ENCODE measurements around the gene HBA2.
"Not testable (repeated sequence)": the region's sequence is repeated elsewhere in the genome, so short reads cannot be mapped to it uniquely, and the experiment has no call there.

HBA2 gene

DNA sequence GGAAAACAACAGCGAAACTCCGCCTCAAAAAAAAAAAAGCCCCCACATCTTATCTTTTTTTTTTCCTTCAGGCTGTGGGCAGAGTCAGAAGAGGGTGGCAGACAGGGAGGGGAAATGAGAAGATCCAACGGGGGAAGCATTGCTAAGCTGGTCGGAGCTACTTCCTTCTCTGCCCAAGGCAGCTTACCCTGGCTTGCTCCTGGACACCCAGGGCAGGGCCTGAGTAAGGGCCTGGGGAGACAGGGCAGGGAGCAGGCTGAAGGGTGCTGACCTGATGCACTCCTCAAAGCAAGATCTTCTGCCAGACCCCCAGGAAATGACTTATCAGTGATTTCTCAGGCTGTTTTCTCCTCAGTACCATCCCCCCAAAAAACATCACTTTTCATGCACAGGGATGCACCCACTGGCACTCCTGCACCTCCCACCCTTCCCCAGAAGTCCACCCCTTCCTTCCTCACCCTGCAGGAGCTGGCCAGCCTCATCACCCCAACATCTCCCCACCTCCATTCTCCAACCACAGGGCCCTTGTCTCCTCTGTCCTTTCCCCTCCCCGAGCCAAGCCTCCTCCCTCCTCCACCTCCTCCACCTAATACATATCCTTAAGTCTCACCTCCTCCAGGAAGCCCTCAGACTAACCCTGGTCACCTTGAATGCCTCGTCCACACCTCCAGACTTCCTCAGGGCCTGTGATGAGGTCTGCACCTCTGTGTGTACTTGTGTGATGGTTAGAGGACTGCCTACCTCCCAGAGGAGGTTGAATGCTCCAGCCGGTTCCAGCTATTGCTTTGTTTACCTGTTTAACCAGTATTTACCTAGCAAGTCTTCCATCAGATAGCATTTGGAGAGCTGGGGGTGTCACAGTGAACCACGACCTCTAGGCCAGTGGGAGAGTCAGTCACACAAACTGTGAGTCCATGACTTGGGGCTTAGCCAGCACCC is 2.6 kb downstream of the HBA2 start:
- no peak for DNase-seq (ENCODE audit: low spot score)

DNA sequence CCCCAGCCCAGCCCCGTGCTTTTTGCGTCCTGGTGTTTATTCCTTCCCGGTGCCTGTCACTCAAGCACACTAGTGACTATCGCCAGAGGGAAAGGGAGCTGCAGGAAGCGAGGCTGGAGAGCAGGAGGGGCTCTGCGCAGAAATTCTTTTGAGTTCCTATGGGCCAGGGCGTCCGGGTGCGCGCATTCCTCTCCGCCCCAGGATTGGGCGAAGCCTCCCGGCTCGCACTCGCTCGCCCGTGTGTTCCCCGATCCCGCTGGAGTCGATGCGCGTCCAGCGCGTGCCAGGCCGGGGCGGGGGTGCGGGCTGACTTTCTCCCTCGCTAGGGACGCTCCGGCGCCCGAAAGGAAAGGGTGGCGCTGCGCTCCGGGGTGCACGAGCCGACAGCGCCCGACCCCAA is 3.3 kb downstream of the HBA2 start:
- DNase-seq (ENCODE audit: low spot score): not testable (repeated sequence)

DNA sequence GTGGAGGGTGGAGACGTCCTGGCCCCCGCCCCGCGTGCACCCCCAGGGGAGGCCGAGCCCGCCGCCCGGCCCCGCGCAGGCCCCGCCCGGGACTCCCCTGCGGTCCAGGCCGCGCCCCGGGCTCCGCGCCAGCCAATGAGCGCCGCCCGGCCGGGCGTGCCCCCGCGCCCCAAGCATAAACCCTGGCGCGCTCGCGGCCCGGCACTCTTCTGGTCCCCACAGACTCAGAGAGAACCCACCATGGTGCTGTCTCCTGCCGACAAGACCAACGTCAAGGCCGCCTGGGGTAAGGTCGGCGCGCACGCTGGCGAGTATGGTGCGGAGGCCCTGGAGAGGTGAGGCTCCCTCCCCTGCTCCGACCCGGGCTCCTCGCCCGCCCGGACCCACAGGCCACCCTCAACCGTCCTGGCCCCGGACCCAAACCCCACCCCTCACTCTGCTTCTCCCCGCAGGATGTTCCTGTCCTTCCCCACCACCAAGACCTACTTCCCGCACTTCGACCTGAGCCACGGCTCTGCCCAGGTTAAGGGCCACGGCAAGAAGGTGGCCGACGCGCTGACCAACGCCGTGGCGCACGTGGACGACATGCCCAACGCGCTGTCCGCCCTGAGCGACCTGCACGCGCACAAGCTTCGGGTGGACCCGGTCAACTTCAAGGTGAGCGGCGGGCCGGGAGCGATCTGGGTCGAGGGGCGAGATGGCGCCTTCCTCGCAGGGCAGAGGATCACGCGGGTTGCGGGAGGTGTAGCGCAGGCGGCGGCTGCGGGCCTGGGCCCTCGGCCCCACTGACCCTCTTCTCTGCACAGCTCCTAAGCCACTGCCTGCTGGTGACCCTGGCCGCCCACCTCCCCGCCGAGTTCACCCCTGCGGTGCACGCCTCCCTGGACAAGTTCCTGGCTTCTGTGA is 4.1 kb downstream of the HBA2 start, which contains the start of gene HBA1:
TSS of gene HBA1 (plus strand) at position 204 of the 906 bp plus-strand sequence. CDS start at position 241, 37 bp downstream.
- DNase-seq (ENCODE audit: low spot score): not testable (repeated sequence)

DNA sequence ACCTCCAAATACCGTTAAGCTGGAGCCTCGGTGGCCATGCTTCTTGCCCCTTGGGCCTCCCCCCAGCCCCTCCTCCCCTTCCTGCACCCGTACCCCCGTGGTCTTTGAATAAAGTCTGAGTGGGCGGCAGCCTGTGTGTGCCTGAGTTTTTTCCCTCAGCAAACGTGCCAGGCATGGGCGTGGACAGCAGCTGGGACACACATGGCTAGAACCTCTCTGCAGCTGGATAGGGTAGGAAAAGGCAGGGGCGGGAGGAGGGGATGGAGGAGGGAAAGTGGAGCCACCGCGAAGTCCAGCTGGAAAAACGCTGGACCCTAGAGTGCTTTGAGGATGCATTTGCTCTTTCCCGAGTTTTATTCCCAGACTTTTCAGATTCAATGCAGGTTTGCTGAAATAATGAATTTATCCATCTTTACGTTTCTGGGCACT is 4.7 kb downstream of the HBA2 start:
- DNase-seq (ENCODE audit: low spot score): no peak

DNA sequence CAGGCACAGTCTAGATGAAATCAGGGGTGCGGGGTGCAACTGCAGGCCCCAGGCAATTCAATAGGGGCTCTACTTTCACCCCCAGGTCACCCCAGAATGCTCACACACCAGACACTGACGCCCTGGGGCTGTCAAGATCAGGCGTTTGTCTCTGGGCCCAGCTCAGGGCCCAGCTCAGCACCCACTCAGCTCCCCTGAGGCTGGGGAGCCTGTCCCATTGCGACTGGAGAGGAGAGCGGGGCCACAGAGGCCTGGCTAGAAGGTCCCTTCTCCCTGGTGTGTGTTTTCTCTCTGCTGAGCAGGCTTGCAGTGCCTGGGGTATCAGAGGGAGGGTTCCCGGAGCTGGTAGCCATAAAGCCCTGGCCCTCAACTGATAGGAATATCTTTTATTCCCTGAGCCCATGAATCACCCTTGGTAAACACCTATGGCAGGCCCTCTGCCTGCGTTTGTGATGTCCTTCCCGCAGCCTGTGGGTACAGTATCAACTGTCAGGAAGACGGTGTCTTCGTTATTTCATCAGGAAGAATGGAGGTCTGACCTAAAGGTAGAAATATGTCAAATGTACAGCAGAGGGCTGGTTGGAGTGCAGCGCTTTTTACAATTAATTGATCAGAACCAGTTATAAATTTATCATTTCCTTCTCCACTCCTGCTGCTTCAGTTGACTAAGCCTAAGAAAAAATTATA is 5.4 kb downstream of the HBA2 start:
- no peak for DNase-seq (ENCODE audit: low spot score)

DNA sequence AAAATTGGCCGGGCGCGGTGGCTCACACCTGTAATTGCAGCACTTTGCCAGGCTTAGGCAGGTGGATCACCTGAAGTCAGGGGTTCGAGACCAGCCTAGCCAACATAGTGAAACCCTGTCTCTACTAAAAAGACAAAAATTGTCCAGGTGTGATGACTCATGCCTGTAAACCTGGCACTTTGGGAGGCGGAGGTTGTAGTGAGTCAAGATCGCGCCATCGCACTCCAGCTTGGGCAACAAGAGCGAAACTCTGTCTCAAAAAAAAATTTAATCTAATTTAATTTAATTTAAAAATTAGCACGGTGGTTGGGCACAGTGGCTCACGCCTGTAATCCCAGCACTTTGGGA is 6.0 kb downstream of the HBA2 start:
- DNase-seq (ENCODE audit: low spot score): no peak

DNA sequence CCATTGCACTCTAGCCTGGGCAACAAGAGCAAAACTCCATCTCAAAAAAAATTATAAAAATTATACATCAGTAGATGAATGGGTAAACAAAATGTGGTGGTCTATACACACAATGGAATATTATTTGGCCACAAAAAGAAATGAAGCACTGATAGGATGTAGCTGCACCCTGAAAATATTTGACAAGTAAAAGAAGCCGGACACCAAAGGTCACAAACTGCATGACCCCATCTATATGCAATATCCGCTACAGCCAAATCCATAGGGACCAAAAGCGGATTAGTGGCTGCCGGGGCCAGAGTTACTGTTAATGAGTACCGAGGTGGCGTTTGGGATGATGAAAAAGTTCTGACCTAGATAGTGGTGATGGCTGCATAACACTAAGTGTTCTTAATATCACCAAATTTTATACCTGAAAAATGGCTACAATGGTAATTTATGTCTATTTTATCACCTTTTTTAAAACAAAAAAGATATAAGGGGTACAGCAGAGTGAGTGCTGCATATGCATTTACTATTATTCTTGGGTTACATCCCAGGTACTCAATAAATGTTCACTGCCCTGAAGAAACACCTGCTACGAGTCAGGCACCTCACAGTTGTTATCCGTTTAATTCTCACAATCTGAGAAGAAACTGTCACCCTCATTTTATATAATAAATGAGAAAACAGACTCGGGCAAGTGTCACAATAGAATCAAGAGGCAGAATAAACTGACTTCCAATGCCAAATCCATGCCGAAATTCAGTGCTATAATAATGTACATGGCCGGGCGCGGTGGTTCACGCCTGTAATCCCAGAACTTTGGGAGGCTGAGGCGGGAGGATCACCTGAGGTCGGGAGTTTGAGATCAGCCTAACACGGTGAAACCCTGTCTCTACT is 6.8 kb downstream of the HBA2 start:
- peak; percentile 4 for DNase-seq (ENCODE audit: low spot score)

DNA sequence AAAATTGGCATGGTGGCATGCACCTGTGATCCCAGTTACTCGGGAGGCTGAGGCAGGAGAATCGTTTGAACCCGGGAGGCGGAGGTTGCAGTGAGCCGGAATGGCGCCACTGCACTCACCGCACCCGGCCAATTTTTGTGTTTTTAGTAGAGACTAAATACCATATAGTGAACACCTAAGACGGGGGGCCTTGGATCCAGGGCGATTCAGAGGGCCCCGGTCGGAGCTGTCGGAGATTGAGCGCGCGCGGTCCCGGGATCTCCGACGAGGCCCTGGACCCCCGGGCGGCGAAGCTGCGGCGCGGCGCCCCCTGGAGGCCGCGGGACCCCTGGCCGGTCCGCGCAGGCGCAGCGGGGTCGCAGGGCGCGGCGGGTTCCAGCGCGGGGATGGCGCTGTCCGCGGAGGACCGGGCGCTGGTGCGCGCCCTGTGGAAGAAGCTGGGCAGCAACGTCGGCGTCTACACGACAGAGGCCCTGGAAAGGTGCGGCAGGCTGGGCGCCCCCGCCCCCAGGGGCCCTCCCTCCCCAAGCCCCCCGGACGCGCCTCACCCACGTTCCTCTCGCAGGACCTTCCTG is 7.5 kb downstream of the HBA2 start, which contains the start of gene HBQ1:
TSS of gene HBQ1 (plus strand) at position 359 of the 575 bp plus-strand sequence. CDS start at position 387, 28 bp downstream.
- peak; percentile 83 for DNase-seq (ENCODE audit: low spot score)

DNA sequence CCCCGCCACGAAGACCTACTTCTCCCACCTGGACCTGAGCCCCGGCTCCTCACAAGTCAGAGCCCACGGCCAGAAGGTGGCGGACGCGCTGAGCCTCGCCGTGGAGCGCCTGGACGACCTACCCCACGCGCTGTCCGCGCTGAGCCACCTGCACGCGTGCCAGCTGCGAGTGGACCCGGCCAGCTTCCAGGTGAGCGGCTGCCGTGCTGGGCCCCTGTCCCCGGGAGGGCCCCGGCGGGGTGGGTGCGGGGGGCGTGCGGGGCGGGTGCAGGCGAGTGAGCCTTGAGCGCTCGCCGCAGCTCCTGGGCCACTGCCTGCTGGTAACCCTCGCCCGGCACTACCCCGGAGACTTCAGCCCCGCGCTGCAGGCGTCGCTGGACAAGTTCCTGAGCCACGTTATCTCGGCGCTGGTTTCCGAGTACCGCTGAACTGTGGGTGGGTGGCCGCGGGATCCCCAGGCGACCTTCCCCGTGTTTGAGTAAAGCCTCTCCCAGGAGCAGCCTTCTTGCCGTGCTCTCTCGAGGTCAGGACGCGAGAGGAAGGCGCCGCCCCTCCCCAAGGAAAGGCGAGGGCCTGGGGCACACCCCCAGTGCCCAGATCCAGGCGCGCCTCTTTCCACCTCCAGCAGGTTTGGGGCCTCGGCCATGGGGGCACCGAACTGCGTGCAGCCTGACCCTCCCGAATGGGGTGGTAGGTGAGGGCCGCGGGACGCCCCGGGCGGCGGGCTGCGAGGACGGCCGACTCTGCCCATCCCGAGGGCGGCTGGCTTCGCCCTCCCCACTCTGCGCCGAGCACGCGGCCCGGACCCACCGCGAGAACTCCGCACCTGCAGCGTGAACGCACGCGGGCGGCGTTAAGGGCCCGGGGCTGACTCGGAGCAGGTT is 8.2 kb downstream of the HBA2 start:
- DNase-seq (ENCODE audit: low spot score): peak; percentile 93

DNA sequence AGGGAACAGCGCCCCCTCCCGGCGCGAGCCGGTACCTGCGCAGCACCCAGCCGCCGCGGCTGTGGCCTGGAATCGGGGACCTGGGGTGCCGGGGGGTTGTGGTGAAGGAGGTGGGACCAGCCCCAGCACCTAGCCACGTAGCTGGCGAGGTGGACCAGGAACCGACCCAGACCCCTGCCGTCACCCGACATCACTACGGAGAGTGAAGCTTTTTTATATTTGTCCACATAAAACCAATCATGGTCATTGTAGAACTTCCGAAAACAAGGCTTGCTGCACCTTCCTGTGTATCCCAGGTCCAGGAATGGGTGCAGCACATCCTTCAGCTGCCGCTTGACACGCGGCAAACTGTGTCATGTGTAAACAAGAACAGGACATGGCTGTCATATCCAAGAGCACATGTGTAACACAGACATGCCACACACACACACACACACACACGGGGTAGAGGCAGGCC is 8.9 kb downstream of the HBA2 start:
- peak; percentile 32 for DNase-seq (ENCODE audit: low spot score)

DNA sequence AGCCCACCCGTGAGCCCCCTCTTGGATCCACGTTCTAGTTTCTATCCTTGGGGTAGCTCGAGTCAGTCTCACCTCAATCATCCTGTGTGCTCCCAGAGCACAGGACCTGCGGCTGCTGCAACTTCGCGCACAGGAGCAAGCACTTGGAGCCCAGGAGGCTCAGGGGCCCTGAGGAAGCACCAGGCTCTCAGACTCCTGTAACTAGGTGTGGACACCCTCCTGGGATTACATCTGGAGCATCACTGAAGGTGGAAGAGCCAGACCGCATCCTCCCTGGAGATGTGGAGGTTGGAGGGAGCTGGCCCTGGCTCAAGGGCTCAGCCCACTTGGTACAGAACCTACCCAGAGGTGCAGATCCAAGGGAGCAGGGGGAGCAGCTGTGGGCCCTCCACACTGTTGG is 10.3 kb downstream of the HBA2 start:
- peak; percentile 11 for DNase-seq (ENCODE audit: low spot score)

DNA sequence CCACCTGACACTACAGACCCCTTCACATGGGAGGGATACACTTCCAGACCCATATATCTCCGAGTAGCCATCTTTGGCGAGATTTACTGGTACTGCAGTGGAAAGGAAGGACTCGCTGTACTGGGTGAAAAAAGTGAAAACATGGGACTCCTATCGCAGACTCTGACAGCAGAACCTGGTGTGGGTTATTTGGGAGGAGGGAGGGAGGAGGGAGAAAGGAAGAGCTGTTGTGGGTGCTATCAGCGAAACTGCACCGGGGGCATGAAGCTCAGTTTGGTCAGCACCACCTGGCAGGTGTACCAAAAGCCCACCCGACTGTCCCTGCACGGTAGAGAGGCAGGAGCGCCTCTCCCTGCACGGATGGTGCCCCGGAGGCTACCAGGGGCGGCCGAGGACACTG is 12.5 kb downstream of the HBA2 start:
- DNase-seq (ENCODE audit: low spot score): no peak

DNA sequence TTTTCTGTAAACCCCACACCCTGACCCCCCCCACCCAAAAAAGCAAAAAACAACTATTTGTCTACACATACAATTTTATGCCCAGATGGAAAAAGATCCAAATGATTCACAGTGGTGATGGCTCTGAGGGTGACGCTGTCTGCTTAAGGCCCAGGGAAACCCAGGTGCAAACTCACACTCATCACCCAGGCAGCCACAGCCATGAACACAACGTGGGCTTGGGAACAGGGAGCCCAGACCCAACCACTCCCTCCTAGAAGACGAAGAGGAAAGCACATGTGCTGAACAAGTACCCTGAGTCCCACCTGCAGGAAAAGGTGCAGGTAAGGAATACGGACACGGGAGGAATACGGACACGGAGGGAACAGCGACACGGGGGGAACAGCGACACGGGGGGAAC is 13.0 kb downstream of the HBA2 start:
- no peak for DNase-seq (ENCODE audit: low spot score)

DNA sequence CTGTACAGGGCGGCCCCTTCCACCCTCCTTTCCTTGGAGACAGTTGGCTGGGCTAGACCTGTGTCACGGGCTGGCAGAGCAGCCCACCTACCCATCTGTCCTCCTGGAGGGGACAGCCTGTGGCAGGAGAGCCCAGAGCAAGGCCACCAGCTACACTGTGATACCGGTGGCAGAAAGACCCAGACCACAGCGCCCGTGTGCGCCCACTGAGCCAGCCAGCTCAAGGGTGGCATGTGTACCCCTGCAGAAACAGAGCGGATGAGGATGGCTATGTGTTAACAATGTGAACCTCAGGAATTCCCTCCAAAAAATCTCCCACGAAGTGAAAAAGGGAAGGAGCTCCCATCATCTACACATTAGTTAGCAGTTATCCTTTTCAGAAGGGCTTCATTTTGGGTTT is 14.7 kb downstream of the HBA2 start:
- DNase-seq (ENCODE audit: low spot score): no peak

DNA sequence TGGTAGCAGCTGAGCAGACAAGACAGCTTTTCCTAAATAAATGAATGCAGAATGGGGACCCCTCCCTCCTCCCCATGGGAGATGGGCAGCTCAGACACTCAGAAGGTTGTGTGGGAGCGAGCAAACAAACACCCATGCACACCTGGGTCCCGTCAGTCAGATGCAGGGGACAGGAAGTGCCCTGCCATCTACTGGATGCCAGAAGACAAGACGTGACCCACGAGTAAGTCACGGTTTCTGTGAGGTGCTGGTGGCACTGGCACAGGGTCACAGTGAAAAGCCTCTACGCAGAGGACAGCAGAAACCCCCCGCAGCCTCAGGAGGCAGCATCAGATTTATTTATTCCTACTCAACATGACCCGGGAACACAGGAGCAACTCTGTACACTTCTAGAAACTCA is 16.0 kb downstream of the HBA2 start:
- DNase-seq (ENCODE audit: low spot score): peak; percentile 17

DNA sequence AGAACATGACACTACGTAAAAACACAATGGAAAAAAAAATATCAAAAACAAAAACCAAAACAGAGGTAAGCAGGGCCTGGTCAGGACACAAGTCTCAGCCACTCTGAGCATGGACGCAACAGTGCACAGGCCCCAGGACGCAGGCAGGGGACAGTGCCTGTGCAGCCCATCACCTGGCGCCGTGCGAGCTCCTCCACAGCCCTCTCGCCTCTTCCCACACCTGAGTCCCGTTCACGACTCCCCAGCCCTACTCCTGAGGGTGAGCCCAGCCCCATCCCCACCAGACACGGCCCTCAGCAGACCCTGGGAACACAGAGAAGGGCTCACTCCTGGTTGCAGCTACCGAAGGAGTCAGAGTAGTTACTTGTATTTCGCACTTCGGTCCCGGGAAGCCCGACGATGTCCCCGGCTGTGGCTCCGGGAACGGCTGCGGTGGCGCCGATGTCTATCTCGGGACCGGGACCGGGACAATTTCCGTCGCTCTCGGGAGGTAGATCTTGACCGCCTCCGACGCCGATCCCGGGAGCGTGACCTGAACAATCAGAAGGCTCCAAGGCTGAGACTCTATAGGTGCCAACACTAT is 17.0 kb downstream of the HBA2 start:
- no peak for DNase-seq (ENCODE audit: low spot score)

DNA sequence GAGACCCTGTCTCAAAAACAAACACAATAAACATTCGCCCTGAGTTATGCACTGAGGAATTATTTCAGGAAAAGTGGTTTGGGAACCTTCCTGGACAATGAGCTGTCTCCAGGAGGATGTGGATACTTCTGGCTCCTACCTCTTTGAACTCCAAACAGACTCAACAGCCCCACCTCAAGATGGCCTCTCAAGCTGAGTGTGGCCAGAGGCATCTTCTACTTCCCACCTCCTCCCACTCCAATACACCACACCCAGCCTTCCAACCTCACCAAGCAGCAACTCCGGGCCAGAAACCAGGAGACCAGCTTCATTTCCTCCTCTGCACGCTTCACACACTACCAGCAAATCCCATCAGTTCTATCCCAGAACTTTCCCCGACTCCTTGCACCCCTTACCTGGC is 19.2 kb downstream of the HBA2 start:
- DNase-seq (ENCODE audit: low spot score): peak; percentile 15

DNA sequence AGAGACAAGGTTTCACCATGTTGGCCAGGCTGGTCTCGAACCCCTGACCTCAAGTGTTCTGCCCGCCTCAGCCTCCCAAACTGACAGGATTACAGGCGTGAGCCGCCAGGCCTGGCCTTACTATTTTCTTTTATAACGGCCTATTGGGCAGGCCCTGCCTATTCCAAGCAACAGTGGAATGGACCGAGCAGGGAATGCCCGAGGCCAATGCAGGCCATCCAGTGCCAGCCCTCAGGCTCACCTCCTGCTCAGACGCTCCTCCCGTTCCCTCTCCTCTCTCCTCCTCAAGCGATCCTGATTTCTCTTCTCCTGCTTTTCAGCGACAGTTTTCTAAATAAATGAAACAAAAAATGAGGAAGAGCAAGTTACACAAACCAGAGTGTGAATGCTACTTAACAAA is 20.0 kb downstream of the HBA2 start:
- no peak for DNase-seq (ENCODE audit: low spot score)

DNA sequence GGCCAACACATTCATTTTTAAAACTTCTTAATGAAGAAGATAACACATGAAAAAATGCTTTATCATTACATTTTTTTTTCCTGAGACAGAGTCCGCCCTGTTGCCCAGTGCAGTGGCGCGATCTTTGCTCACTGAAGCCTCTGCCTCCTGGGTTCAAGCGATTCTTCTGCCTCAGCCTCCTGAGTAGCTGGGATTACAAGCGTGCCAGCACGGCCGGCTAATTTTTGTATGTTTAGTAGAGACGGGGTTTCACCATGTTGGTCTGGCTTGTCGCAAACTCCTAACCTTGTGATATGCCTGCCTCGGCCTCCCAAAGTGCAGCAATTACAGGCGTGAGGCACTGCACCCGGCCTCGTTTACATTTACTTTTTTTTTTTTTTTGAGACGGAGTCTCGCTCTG is 20.8 kb downstream of the HBA2 start:
- DNase-seq (ENCODE audit: low spot score): no peak

Measured in AG08396 (cell line).